B cell (primary cell): ENCODE results near the gene SPECC1. TPM values are rescaled to one million over a fixed set of nuclear protein-coding genes. Genes with fewer than 3 reads are reported as not detected.

Source experiments
- ATAC-seq: fragments of 200-7000 bp; cut with Tn5 transposase; one replicate; pipeline ENCODE4 v1.10.0; 2021; ENCODE audit warnings: low read depth, mild to moderate bottlenecking, moderate number of reproducible peaks, moderate library complexity
- CTCF ChIA-PET: fragments of 350-600 bp; sonication (Branson Sonifier 250); formaldehyde crosslinking; loops from one replicate; lab custom pipeline; 2021; ENCODE audit warnings: antibody characterized with exemption, inconsistent platforms; lab: Charles Lee
- POLR2A ChIA-PET: fragments of 350-600 bp; sonication (Branson Sonifier 250); formaldehyde crosslinking; loops from one replicate; lab custom pipeline; 2021; ENCODE audit warnings: antibody characterized with exemption; lab: Charles Lee
- DNase-seq: peaks from one replicate; pipeline ENCODE4 v3.0.0; 2013
- H2AFZ ChIP-seq: 2 replicates; pipeline ENCODE4 v1.6.1; 2012; ENCODE audit warnings: mild to moderate bottlenecking, low read depth, low read length; ENCODE audit not compliant: insufficient read depth, poor library complexity, severe bottlenecking
- H3K27ac ChIP-seq, 2 donors: 1 replicate in 1 of 2; 2 replicates in 1 of 2; pipeline ENCODE4 v1.5.1; 2012 to 2013; ENCODE audit warnings: low read length in 2 of 2, mild to moderate bottlenecking in 2 of 2, moderate library complexity in 1 of 2
- H3K27me3 ChIP-seq, 4 experiments: fragments of 200-600 bp in 1 of 4; sonication (generic) in 1 of 4; replicated peaks in 1 of 4; 1 replicate in 2 of 4; 2 replicates in 2 of 4; pipeline versions ENCODE4 v1.6.1 to v1.7.0; 2013 to 2016; ENCODE audit warnings: low read length in 3 of 4, mild to moderate bottlenecking in 2 of 4, mixed read lengths in 1 of 4, moderate library complexity in 1 of 4; ENCODE audit not compliant: insufficient read depth in 4 of 4, control insufficient read depth in 3 of 4; ENCODE audit errors: control extremely low read depth in 1 of 4
- H3K36me3 ChIP-seq, 2 experiments: replicated peaks in 1 of 2; 1 replicate in 1 of 2; 2 replicates in 1 of 2; pipeline versions ENCODE4 v1.6.1 to v1.7.1; 2013; ENCODE audit warnings: low read length in 1 of 2; ENCODE audit not compliant: insufficient read depth in 2 of 2, control insufficient read depth in 1 of 2; ENCODE audit errors: control extremely low read depth in 1 of 2, extremely low read depth in 1 of 2
- H3K4me1 ChIP-seq, 2 donors: fragments of 200-600 bp in 1 of 2; sonication (generic) in 1 of 2; 1 replicate in 1 of 2; 2 replicates in 1 of 2; pipeline versions ENCODE4 v1.5.1 to v1.6.1; 2013 to 2017; ENCODE audit warnings: low read length in 2 of 2; ENCODE audit not compliant: control insufficient read depth in 2 of 2, insufficient read depth in 2 of 2
- H3K4me2 ChIP-seq: replicated peaks from 2 replicates; pipeline ENCODE3; 2012; ENCODE audit warnings: mild to moderate bottlenecking, low read depth, low read length; ENCODE audit not compliant: poor library complexity, severe bottlenecking
- H3K4me3 ChIP-seq, 5 experiments: fragments of 200-600 bp in 1 of 5; sonication (generic) in 1 of 5; 1 replicate in 3 of 5; 2 replicates in 2 of 5; pipeline versions ENCODE4 v1.5.1 to v1.7.0; 2011 to 2016; ENCODE audit warnings: low read length in 4 of 5, mild to moderate bottlenecking in 4 of 5, low read depth in 2 of 5, control low read depth in 1 of 5, moderate library complexity in 1 of 5; ENCODE audit not compliant: insufficient read depth in 1 of 5; ENCODE audit errors: control extremely low read depth in 1 of 5, extremely low read depth in 1 of 5
- H3K79me2 ChIP-seq: fragments of 200-600 bp; sonication (generic); one replicate; pipeline ENCODE4 v1.6.0; 2016; ENCODE audit warnings: low read length; ENCODE audit not compliant: control insufficient read depth, insufficient read depth
- H3K9ac ChIP-seq: fragments of 200-600 bp; sonication (generic); 2 replicates; pipeline ENCODE4 v1.6.1; 2017; ENCODE audit warnings: mild to moderate bottlenecking, low read length, moderate library complexity
- H3K9me3 ChIP-seq, 3 donors: one replicate each; pipeline versions ENCODE4 v1.6.1 to v1.7.1; 2013; ENCODE audit warnings: low read length in 2 of 3; ENCODE audit not compliant: control insufficient read depth in 2 of 3, insufficient read depth in 1 of 3; ENCODE audit errors: control extremely low read depth in 1 of 3
- H4K20me1 ChIP-seq: 2 replicates; pipeline ENCODE4 v1.6.0; 2012; ENCODE audit warnings: mild to moderate bottlenecking, low read length; ENCODE audit not compliant: insufficient read depth, control insufficient read depth, poor library complexity, severe bottlenecking
- H3K27ac Mint-ChIP-seq: one replicate; pipeline ENCODE4 v1.8.0; 2021; ENCODE audit warnings: mixed read lengths
- H3K27me3 Mint-ChIP-seq: one replicate; pipeline ENCODE4 v1.8.0; 2021; ENCODE audit warnings: mixed read lengths
- H3K4me1 Mint-ChIP-seq: one replicate; pipeline ENCODE4 v1.8.0; 2021; ENCODE audit warnings: mixed read lengths
- H3K4me3 Mint-ChIP-seq: one replicate; pipeline ENCODE4 v1.8.0; 2021; ENCODE audit warnings: mixed read lengths
- H3K9me3 Mint-ChIP-seq: one replicate; pipeline ENCODE4 v1.8.0; 2022; ENCODE audit warnings: mixed read lengths; ENCODE audit not compliant: insufficient read depth
- CTCF ChIP-seq: fragments of 200-600 bp; IDR thresholded peaks from one replicate; pipeline ENCODE4 v1.8.0; 2022; ENCODE audit warnings: antibody characterized with exemption, mild to moderate bottlenecking
- EZH2 ChIP-seq: IDR thresholded peaks from 2 replicates; pipeline ENCODE4 v1.6.1; 2012; ENCODE audit warnings: borderline replicate concordance, low read depth, mild to moderate bottlenecking, moderate library complexity, low read length; ENCODE audit not compliant: insufficient read depth, poor library complexity, severe bottlenecking
- WGBS: methylation state at CpG from one replicate; pipeline ENCODE4 v1.1.5; 2013; ENCODE audit warnings: missing lambda C conversion rate; ENCODE audit not compliant: insufficient coverage; 5-methylcytosine and 5-hydroxymethylcytosine counted together
- intact Hi-C: fragments of 100-400 bp; cut with micrococcal nuclease; formaldehyde crosslinking; loops from one replicate; pipeline ENCODE4 v1.10.0; 2022
- polyA plus RNA-seq: library from polyadenylated mRNA; depleted of rRNA; stranded (reverse); fragments of >200 nt; gene quantifications from 2 replicates; pipeline ENCODE4 v1.2.3, GENCODE V29; 2012
- total RNA-seq, 2 donors: library from RNA; stranded (reverse); fragments of 120-200 nt in 1 of 2; gene quantifications; 1 replicate in 1 of 2; 2 replicates in 1 of 2; pipeline versions ENCODE4 v1.2.3 to v1.2.4, GENCODE V29; 2013 to 2022

SPECC1 gene
- total and polyA plus RNA-seq, 2 donors (not counting 1 experiment from before 2014, with no cell fraction given), result 4.6 to 7.4 TPM

GRCh38 chr17:20063665-20064648 lies 54.8 kb downstream of the SPECC1 start:
- Histone ChIP-seq H3K4me3 (no peak overlapping the region), H3K79me2 (no peaks in the 10 kb centered on the region), H3K27me3 (no peaks in the 10 kb centered on the region), H3K4me1 (no peaks in the 10 kb centered on the region), H4K20me1 (no peaks in the 10 kb centered on the region), H3K27ac (no peak overlapping the region), H3K36me3 (no peaks in the 10 kb centered on the region), H2AFZ (no peak overlapping the region), H3K9me3 (no peaks in the 10 kb centered on the region), H3K9ac (no peak overlapping the region), H3K4me2 (no peak overlapping the region)
- intact Hi-C loops, result no loop called here
- no peak for ATAC-seq
- Mint-ChIP-seq H3K27me3 (peaks cover 6% of the 10 kb centered on the region), H3K9me3 (no peaks in the 10 kb centered on the region), H3K27ac (no peak overlapping the region), H3K4me3 (no peak overlapping the region), H3K4me1 (peaks cover 5% of the 10 kb centered on the region)
- ChIA-PET POLR2A (no interaction called here), CTCF (interaction anchor here (0.7 kb wide), 1 partner anchor 75 kb away, joined by 3 read pairs; no protein-coding TSS in a partner anchor)
- WGBS, result 58% methylated on average over 12 of the region's 12 CpGs
- no peak for TF ChIP-seq CTCF
- no peak for TF ChIP-seq EZH2
- DNase-seq, result no peak

- H2AFZ ChIP-seq, result no peak overlapping the region
- no peak overlapping the region for H3K4me2 ChIP-seq
- H3K27me3 ChIP-seq, result no peaks in the 10 kb centered on the region
- Mint-ChIP-seq H3K9me3 (no peaks in the 10 kb centered on the region), H3K4me1 (peaks cover 5% of the 10 kb centered on the region), H3K4me3 (no peak overlapping the region), H3K27me3 (peaks cover 9% of the 10 kb centered on the region), H3K27ac (no peak overlapping the region)
- no peaks in the 10 kb centered on the region for H3K79me2 ChIP-seq
- no peak for TF ChIP-seq EZH2
- TF ChIP-seq CTCF, result no peak
- H4K20me1 ChIP-seq, result no peaks in the 10 kb centered on the region
- DNase-seq (no peak), ATAC-seq (no peak)
- H3K4me1 ChIP-seq, result no peaks in the 10 kb centered on the region
- H3K36me3 ChIP-seq, result no peaks in the 10 kb centered on the region
- ChIA-PET CTCF (interaction anchor here (0.5 to 0.6 kb wide), 2 partner anchors 64 to 211 kb away, joined by 3 read pairs; no protein-coding TSS in a partner anchor), POLR2A (no interaction called here)
- no peak overlapping the region for H3K9ac ChIP-seq
- no peak overlapping the region for H3K4me3 ChIP-seq
- intact Hi-C loops, result no loop called here
- WGBS, result 100% methylated on average over 3 of the region's 4 CpGs
- no peaks in the 10 kb centered on the region for H3K9me3 ChIP-seq
- H3K27ac ChIP-seq, result no peak overlapping the region
These were observed 57.1 kb downstream of the SPECC1 start for GRCh38 chr17:20066253-20066652.
